ENCODE data around the gene ALPK3.
"Not testable (repeated sequence)": the region's sequence is repeated elsewhere in the genome, so short reads cannot be mapped to it uniquely, and the experiment has no call there.

The ALPK3 gene

GRCh38 chr15:84845631-84846030 lies 28.5 kb downstream of the ALPK3 start:
- H3K27ac ChIP-seq (ENCODE audit: insufficient read depth in 1 of 2, low read depth in 1 of 2, low read length in 2 of 2, poor library complexity in 1 of 2, severe bottlenecking in 2 of 2); H3K4me1 ChIP-seq (ENCODE audit: control extremely low read depth in 1 of 4, control insufficient read depth in 4 of 4, insufficient read depth in 4 of 4, low read length in 3 of 4); H3K36me3 ChIP-seq (ENCODE audit: control insufficient read depth in 4 of 4, insufficient read depth in 4 of 4, low read length in 3 of 4); H3K27me3 ChIP-seq (replicated peaks in 2 of 5; ENCODE audit: control insufficient read depth in 4 of 5, insufficient read depth in 5 of 5, low read length in 4 of 5); H3K4me3 ChIP-seq (ENCODE audit: control insufficient read depth in 1 of 7, extremely low read depth in 1 of 7, insufficient read depth in 4 of 7, low read depth in 2 of 7, low read length in 6 of 7): not testable (repeated sequence)
- H3K9me3 ChIP-seq (ENCODE audit: control extremely low read depth in 1 of 5, control insufficient read depth in 4 of 5, insufficient read depth in 2 of 5, low read depth in 1 of 5, low read length in 4 of 5) = peaks cover 1 to 15% (median 3%) of the 10 kb centered on the region in 5 experiments
- ChIA-PET POLR2A (interaction anchor here (0.7 kb wide), 1 partner anchor 929 kb away, joined by 6 read pairs; no protein-coding TSS in a partner anchor), CTCF (interaction anchor here (1.2 kb wide), 1 partner anchor 32 kb away, joined by 3 read pairs; no protein-coding TSS in a partner anchor)
- DNase-seq = peak; percentile 22 to 52 (median 48)
- WGBS (ENCODE audit: insufficient coverage) = 90% methylated on average over 4 of the region's 7 CpGs

- DNase-seq = no peak
- Histone ChIP-seq H3K4me1 (ENCODE audit: control extremely low read depth in 1 of 4, control insufficient read depth in 4 of 4, insufficient read depth in 4 of 4, low read length in 3 of 4) (no peaks in the 10 kb centered on the region), H3K27me3 (replicated peaks in 2 of 5; ENCODE audit: control insufficient read depth in 4 of 5, insufficient read depth in 5 of 5, low read length in 4 of 5) (no peaks in the 10 kb centered on the region), H3K36me3 (ENCODE audit: control insufficient read depth in 4 of 4, insufficient read depth in 4 of 4, low read length in 3 of 4) (no peaks in the 10 kb centered on the region), H3K27ac (ENCODE audit: insufficient read depth in 1 of 2, low read depth in 1 of 2, low read length in 2 of 2, poor library complexity in 1 of 2, severe bottlenecking in 2 of 2) (no peak overlapping the region), H3K9me3 (ENCODE audit: control extremely low read depth in 1 of 5, control insufficient read depth in 4 of 5, insufficient read depth in 2 of 5, low read depth in 1 of 5, low read length in 4 of 5) (peaks cover 1 to 15% (median 3%) of the 10 kb centered on the region in 5 experiments), H3K4me3 (ENCODE audit: control insufficient read depth in 1 of 7, extremely low read depth in 1 of 7, insufficient read depth in 4 of 7, low read depth in 2 of 7, low read length in 6 of 7) (no peak overlapping the region)
- ChIA-PET POLR2A (no interaction called here), CTCF (no interaction called here)
- no CpG with 5 or more reads among the region's 1 CpG for WGBS (ENCODE audit: insufficient coverage)
These were observed 29.1 kb downstream of the ALPK3 start for GRCh38 chr15:84846269-84846668.

- DNase-seq = no peak
- Histone ChIP-seq H3K36me3 (ENCODE audit: control insufficient read depth in 4 of 4, insufficient read depth in 4 of 4, low read length in 3 of 4) (no peaks in the 10 kb centered on the region), H3K9me3 (ENCODE audit: control extremely low read depth in 1 of 5, control insufficient read depth in 4 of 5, insufficient read depth in 2 of 5, low read depth in 1 of 5, low read length in 4 of 5) (peaks cover 1 to 15% (median 3%) of the 10 kb centered on the region in 5 experiments), H3K27me3 (replicated peaks in 2 of 5; ENCODE audit: control insufficient read depth in 4 of 5, insufficient read depth in 5 of 5, low read length in 4 of 5) (no peaks in the 10 kb centered on the region), H3K27ac (ENCODE audit: insufficient read depth in 1 of 2, low read depth in 1 of 2, low read length in 2 of 2, poor library complexity in 1 of 2, severe bottlenecking in 2 of 2) (no peak overlapping the region), H3K4me3 (ENCODE audit: control insufficient read depth in 1 of 7, extremely low read depth in 1 of 7, insufficient read depth in 4 of 7, low read depth in 2 of 7, low read length in 6 of 7) (no peak overlapping the region), H3K4me1 (ENCODE audit: control extremely low read depth in 1 of 4, control insufficient read depth in 4 of 4, insufficient read depth in 4 of 4, low read length in 3 of 4) (no peaks in the 10 kb centered on the region)
- POLR2A ChIA-PET = interaction anchor here (0.7 kb wide), 1 partner anchor 127 kb away, joined by 4 read pairs; no protein-coding TSS in a partner anchor
- CTCF ChIA-PET = no interaction called here
These were observed 30.2 kb downstream of the ALPK3 start for GRCh38 chr15:84847382-84847781.

GRCh38 chr15:84852212-84852611 lies 35.1 kb downstream of the ALPK3 start:
- no peak overlapping the region for H3K27ac ChIP-seq (ENCODE audit: insufficient read depth in 1 of 2, low read depth in 1 of 2, low read length in 2 of 2, poor library complexity in 1 of 2, severe bottlenecking in 2 of 2)
- peaks cover 0 to 6% (median under 1%) of the 10 kb centered on the region in 5 experiments for H3K9me3 ChIP-seq (ENCODE audit: control extremely low read depth in 1 of 5, control insufficient read depth in 4 of 5, insufficient read depth in 2 of 5, low read depth in 1 of 5, low read length in 4 of 5)
- H3K4me1 ChIP-seq (ENCODE audit: control extremely low read depth in 1 of 4, control insufficient read depth in 4 of 4, insufficient read depth in 4 of 4, low read length in 3 of 4) = no peaks in the 10 kb centered on the region
- no peak for DNase-seq
- H3K27me3 ChIP-seq (replicated peaks in 2 of 5; ENCODE audit: control insufficient read depth in 4 of 5, insufficient read depth in 5 of 5, low read length in 4 of 5) = no peaks in the 10 kb centered on the region
- H3K36me3 ChIP-seq (ENCODE audit: control insufficient read depth in 4 of 4, insufficient read depth in 4 of 4, low read length in 3 of 4) = no peaks in the 10 kb centered on the region
- ChIA-PET CTCF (interaction anchor here (1.7 kb wide), 1 partner anchor 16 kb away, joined by 4 read pairs; no protein-coding TSS in a partner anchor), POLR2A (no interaction called here)
- H3K4me3 ChIP-seq (ENCODE audit: control insufficient read depth in 1 of 7, extremely low read depth in 1 of 7, insufficient read depth in 4 of 7, low read depth in 2 of 7, low read length in 6 of 7) = no peak overlapping the region
- WGBS (ENCODE audit: insufficient coverage) = 98% methylated on average over 4 of the region's 5 CpGs

- POLR2A ChIA-PET = no interaction called here
- H3K36me3 ChIP-seq (ENCODE audit: control insufficient read depth in 4 of 4, insufficient read depth in 4 of 4, low read length in 3 of 4) = no peaks in the 10 kb centered on the region
These were observed 38.0 kb downstream of the ALPK3 start for GRCh38 chr15:84855136-84855535.

GRCh38 chr15:84855765-84856164 lies 38.6 kb downstream of the ALPK3 start:
- POLR2A ChIA-PET = no interaction called here
- no peak for DNase-seq
- CTCF ChIA-PET = no interaction called here
- Histone ChIP-seq H3K27me3 (replicated peaks in 2 of 5; ENCODE audit: control insufficient read depth in 4 of 5, insufficient read depth in 5 of 5, low read length in 4 of 5) (no peaks in the 10 kb centered on the region), H3K36me3 (ENCODE audit: control insufficient read depth in 4 of 4, insufficient read depth in 4 of 4, low read length in 3 of 4) (no peaks in the 10 kb centered on the region), H3K9me3 (ENCODE audit: control extremely low read depth in 1 of 5, control insufficient read depth in 4 of 5, insufficient read depth in 2 of 5, low read depth in 1 of 5, low read length in 4 of 5) (no peaks in the 10 kb centered on the region), H3K4me3 (ENCODE audit: control insufficient read depth in 1 of 7, extremely low read depth in 1 of 7, insufficient read depth in 4 of 7, low read depth in 2 of 7, low read length in 6 of 7) (no peak overlapping the region), H3K4me1 (ENCODE audit: control extremely low read depth in 1 of 4, control insufficient read depth in 4 of 4, insufficient read depth in 4 of 4, low read length in 3 of 4) (no peaks in the 10 kb centered on the region), H3K27ac (ENCODE audit: insufficient read depth in 1 of 2, low read depth in 1 of 2, low read length in 2 of 2, poor library complexity in 1 of 2, severe bottlenecking in 2 of 2) (no peak overlapping the region)

More at GRCh38 chr15:84855136-84855535, 38.0 kb downstream of the ALPK3 start:
- Histone ChIP-seq H3K27me3 (replicated peaks in 2 of 5; ENCODE audit: control insufficient read depth in 4 of 5, insufficient read depth in 5 of 5, low read length in 4 of 5) (no peaks in the 10 kb centered on the region), H3K9me3 (ENCODE audit: control extremely low read depth in 1 of 5, control insufficient read depth in 4 of 5, insufficient read depth in 2 of 5, low read depth in 1 of 5, low read length in 4 of 5) (no peaks in the 10 kb centered on the region), H3K27ac (ENCODE audit: insufficient read depth in 1 of 2, low read depth in 1 of 2, low read length in 2 of 2, poor library complexity in 1 of 2, severe bottlenecking in 2 of 2) (no peak overlapping the region), H3K4me3 (ENCODE audit: control insufficient read depth in 1 of 7, extremely low read depth in 1 of 7, insufficient read depth in 4 of 7, low read depth in 2 of 7, low read length in 6 of 7) (no peak overlapping the region), H3K4me1 (ENCODE audit: control extremely low read depth in 1 of 4, control insufficient read depth in 4 of 4, insufficient read depth in 4 of 4, low read length in 3 of 4) (no peaks in the 10 kb centered on the region)
- WGBS (ENCODE audit: insufficient coverage) = 96% methylated on average over 9 of the region's 9 CpGs
- no peak for DNase-seq
- CTCF ChIA-PET = no interaction called here

GRCh38 chr15:84856731-84857417 lies 39.7 kb downstream of the ALPK3 start:
- ChIA-PET POLR2A (no interaction called here), CTCF (interaction anchor here (0.6 kb wide), 1 partner anchor 193 kb away, joined by 3 read pairs; no protein-coding TSS in a partner anchor)
- WGBS (ENCODE audit: insufficient coverage) = 96% methylated on average over 14 of the region's 16 CpGs
- Histone ChIP-seq H3K27ac (ENCODE audit: insufficient read depth in 1 of 2, low read depth in 1 of 2, low read length in 2 of 2, poor library complexity in 1 of 2, severe bottlenecking in 2 of 2) (no peak overlapping the region), H3K4me1 (ENCODE audit: control extremely low read depth in 1 of 4, control insufficient read depth in 4 of 4, insufficient read depth in 4 of 4, low read length in 3 of 4) (no peaks in the 10 kb centered on the region), H3K36me3 (ENCODE audit: control insufficient read depth in 4 of 4, insufficient read depth in 4 of 4, low read length in 3 of 4) (no peaks in the 10 kb centered on the region), H3K9me3 (ENCODE audit: control extremely low read depth in 1 of 5, control insufficient read depth in 4 of 5, insufficient read depth in 2 of 5, low read depth in 1 of 5, low read length in 4 of 5) (no peaks in the 10 kb centered on the region), H3K4me3 (ENCODE audit: control insufficient read depth in 1 of 7, extremely low read depth in 1 of 7, insufficient read depth in 4 of 7, low read depth in 2 of 7, low read length in 6 of 7) (no peak overlapping the region), H3K27me3 (replicated peaks in 2 of 5; ENCODE audit: control insufficient read depth in 4 of 5, insufficient read depth in 5 of 5, low read length in 4 of 5) (no peaks in the 10 kb centered on the region)
- DNase-seq = no peak
